H1 (cell line): Measurements from ENCODE around the gene AGAP3. TPM values are rescaled to one million over a fixed set of nuclear protein-coding genes. Genes with fewer than 3 reads are reported as not detected.

Experiments
- CTCF ChIA-PET: fragments of 300-600 bp; sonication (Branson Sonifier 250); formaldehyde crosslinking; loops from one replicate; lab custom pipeline; 2021; ENCODE audit not compliant: partially characterized antibody; lab: Charles Lee
- POLR2A ChIA-PET: fragments of 300-600 bp; sonication (Branson Sonifier 250); formaldehyde crosslinking; loops from one replicate; lab custom pipeline; 2021; ENCODE audit warnings: inconsistent platforms; ENCODE audit not compliant: partially characterized antibody; lab: Charles Lee
- DNase-seq, 2 experiments: peaks; one replicate each; pipeline versions ENCODE4 v3.0.0 to v3.0.0-alpha.2; 2010 to 2022; ENCODE audit warnings: low spot score in 2 of 2, low read depth in 1 of 2, mixed read lengths in 1 of 2
- FAIRE-seq: peaks from 2 replicates; lab custom pipeline; 2011; peaks lifted over from hg19 to GRCh38; lab: Jason Lieb, UNC
- H2AFZ ChIP-seq: 2 replicates; pipeline ENCODE4 v1.8.1; 2012; ENCODE audit warnings: low read length, inconsistent platforms
- H2AK5ac ChIP-seq: 2 replicates; pipeline ENCODE4 v1.6.1; 2013; ENCODE audit warnings: low read depth, low read length
- H2BK120ac ChIP-seq: replicated peaks from 2 replicates; pipeline ENCODE3; 2013; ENCODE audit warnings: low read depth, low read length, inconsistent platforms
- H2BK12ac ChIP-seq: 2 replicates; pipeline ENCODE4 v1.6.1; 2013; ENCODE audit warnings: low read depth, low read length
- H2BK15ac ChIP-seq: 2 replicates; pipeline ENCODE4 v1.6.1; 2013; ENCODE audit warnings: low read length
- H2BK20ac ChIP-seq: 2 replicates; pipeline ENCODE4 v1.6.1; 2013; ENCODE audit warnings: low read length
- H2BK5ac ChIP-seq: 2 replicates; pipeline ENCODE4 v1.6.1; 2013; ENCODE audit warnings: low read depth, low read length
- H3K14ac ChIP-seq: 2 replicates; pipeline ENCODE4 v1.6.1; 2013; ENCODE audit warnings: inconsistent platforms; ENCODE audit not compliant: insufficient read length
- H3K18ac ChIP-seq: 2 replicates; pipeline ENCODE4 v1.6.1; 2013; ENCODE audit warnings: low read length; ENCODE audit errors: extremely low read depth
- H3K23ac ChIP-seq: 2 replicates; pipeline ENCODE4 v1.6.1; 2013; ENCODE audit warnings: inconsistent platforms; ENCODE audit not compliant: insufficient read length
- H3K23me2 ChIP-seq: 2 replicates; pipeline ENCODE4 v1.6.1; 2013; ENCODE audit warnings: low read depth, low read length
- H3K27ac ChIP-seq: 2 replicates; pipeline ENCODE4 v1.6.1; 2011; ENCODE audit warnings: low read depth, low read length, inconsistent platforms
- H3K27me3 ChIP-seq, 4 experiments: replicated peaks in 1 of 4; 1 replicate in 1 of 4; 2 replicates in 3 of 4; pipeline versions ENCODE4 v1.6.1 to v1.8.1; 2011 to 2013; ENCODE audit warnings: low read length in 3 of 4, mild to moderate bottlenecking in 3 of 4, inconsistent platforms in 2 of 4, mixed read lengths in 2 of 4, moderate library complexity in 1 of 4; ENCODE audit not compliant: control insufficient read depth in 3 of 4, insufficient read depth in 3 of 4; ENCODE audit errors: extremely low read depth in 1 of 4
- H3K36me3 ChIP-seq, 4 experiments: 2 replicates each; pipeline versions ENCODE4 v1.6.1 to v1.8.1; 2011 to 2013; ENCODE audit warnings: mild to moderate bottlenecking in 4 of 4, low read length in 3 of 4, moderate library complexity in 2 of 4, control low read depth in 1 of 4, inconsistent platforms in 1 of 4; ENCODE audit not compliant: insufficient read depth in 4 of 4, control insufficient read depth in 2 of 4
- H3K4ac ChIP-seq: replicated peaks from 2 replicates; pipeline ENCODE3; 2013; ENCODE audit warnings: low read length, low read depth, mixed read lengths, inconsistent platforms; ENCODE audit not compliant: insufficient read length
- H3K4me1 ChIP-seq, 4 experiments: replicated peaks in 1 of 4; 1 replicate in 1 of 4; 2 replicates in 3 of 4; pipeline versions ENCODE4 v1.6.1 to v1.8.1; 2011 to 2013; ENCODE audit warnings: low read length in 3 of 4, inconsistent platforms in 2 of 4, mixed read lengths in 1 of 4; ENCODE audit not compliant: insufficient read depth in 4 of 4, control insufficient read depth in 3 of 4
- H3K4me2 ChIP-seq, 2 experiments: 2 replicates each; pipeline versions ENCODE4 v1.6.1 to v1.8.1; 2011 to 2013; ENCODE audit warnings: low read depth in 2 of 2, low read length in 2 of 2, control low read depth in 1 of 2, inconsistent platforms in 1 of 2, mild to moderate bottlenecking in 1 of 2; ENCODE audit not compliant: insufficient read depth in 1 of 2
- H3K4me3 ChIP-seq, 4 experiments: fragments of 200-600, 300-600 bp in 1 of 4; sonication (generic), shearing (Covaris generic), sonication (Bioruptor Twin) in 1 of 4; 2 replicates each; pipeline versions ENCODE4 v1.5.1 to v1.8.1; 2011 to 2016; ENCODE audit warnings: low read length in 4 of 4, low read depth in 3 of 4, control low read depth in 2 of 4, inconsistent platforms in 2 of 4, mild to moderate bottlenecking in 2 of 4, mixed read lengths in 1 of 4, moderate library complexity in 1 of 4; ENCODE audit not compliant: insufficient read depth in 2 of 4; ENCODE audit errors: extremely low read depth in 1 of 4
- H3K56ac ChIP-seq: replicated peaks from 2 replicates; pipeline ENCODE3; 2013; ENCODE audit warnings: low read depth, mild to moderate bottlenecking, mixed read lengths, low read length, inconsistent platforms; ENCODE audit not compliant: insufficient read length
- H3K79me1 ChIP-seq: 2 replicates; pipeline ENCODE4 v1.6.1; 2013; ENCODE audit warnings: low read depth, low read length, control low read depth
- H3K79me2 ChIP-seq, 2 experiments: 2 replicates each; pipeline versions ENCODE4 v1.6.1 to v1.8.1; 2012 to 2013; ENCODE audit warnings: low read length in 2 of 2, mild to moderate bottlenecking in 2 of 2, inconsistent platforms in 1 of 2; ENCODE audit not compliant: insufficient read depth in 2 of 2, control insufficient read depth in 1 of 2
- H3K9ac ChIP-seq, 4 experiments: replicated peaks in 1 of 4; 1 replicate in 1 of 4; 2 replicates in 3 of 4; pipeline versions ENCODE4 v1.6.1 to v1.8.1; 2011 to 2013; ENCODE audit warnings: low read depth in 3 of 4, low read length in 3 of 4, control low read depth in 2 of 4, mild to moderate bottlenecking in 2 of 4, moderate library complexity in 2 of 4, inconsistent platforms in 1 of 4; ENCODE audit errors: extremely low read depth in 1 of 4
- H3K9me3 ChIP-seq, 2 experiments: 2 replicates each; pipeline versions ENCODE4 v1.6.1 to v1.8.1; 2012 to 2013; ENCODE audit warnings: mild to moderate bottlenecking in 2 of 2, moderate library complexity in 2 of 2, control low read depth in 1 of 2, inconsistent platforms in 1 of 2, low read depth in 1 of 2, low read length in 1 of 2, mixed read lengths in 1 of 2; ENCODE audit not compliant: insufficient read depth in 2 of 2
- H4K20me1 ChIP-seq, 2 experiments: replicated peaks in 1 of 2; 2 replicates each; pipeline versions ENCODE3 to v1.8.1; 2011 to 2013; ENCODE audit warnings: inconsistent platforms in 2 of 2, low read length in 2 of 2, mild to moderate bottlenecking in 1 of 2; ENCODE audit not compliant: insufficient read depth in 2 of 2, control insufficient read depth in 1 of 2
- H4K5ac ChIP-seq: 2 replicates; pipeline ENCODE4 v1.6.1; 2013; ENCODE audit warnings: low read length, low read depth, mixed read lengths, inconsistent platforms; ENCODE audit not compliant: insufficient read length
- H4K8ac ChIP-seq: 2 replicates; pipeline ENCODE4 v1.8.0; 2013; ENCODE audit warnings: mild to moderate bottlenecking, moderate library complexity, low read length, inconsistent platforms; ENCODE audit not compliant: insufficient read depth; ENCODE audit errors: extremely low read depth
- H4K91ac ChIP-seq: replicated peaks from 2 replicates; pipeline ENCODE3; 2013; ENCODE audit warnings: low read length, mixed read lengths, inconsistent platforms; ENCODE audit not compliant: insufficient read length
- CBX8 ChIP-seq: fragments of 300-800, 300-1000 bp; sonication (generic); IDR thresholded peaks from 2 replicates; pipeline ENCODE4 v1.7.1; 2016; ENCODE audit warnings: low read depth, low read length, borderline replicate concordance
- CTCF ChIP-seq, 3 experiments: IDR thresholded peaks; 1 replicate in 2 of 3; 2 replicates in 1 of 3; pipeline versions ENCODE4 v1.5.1 to v1.6.1; 2011; ENCODE audit warnings: low read length in 3 of 3, mild to moderate bottlenecking in 3 of 3, inconsistent platforms in 2 of 3, low read depth in 1 of 3, moderate library complexity in 1 of 3; ENCODE audit not compliant: insufficient read depth in 1 of 3; ENCODE audit errors: control extremely low read depth in 1 of 3
- EP300 ChIP-seq, 2 experiments: IDR thresholded peaks; 1 replicate in 1 of 2; 2 replicates in 1 of 2; pipeline ENCODE4 v1.6.1; 2011 to 2012; ENCODE audit warnings: low read depth in 2 of 2, low read length in 2 of 2, mild to moderate bottlenecking in 2 of 2, borderline replicate concordance in 1 of 2, inconsistent platforms in 1 of 2, moderate library complexity in 1 of 2
- KDM4A ChIP-seq: IDR thresholded peaks from one replicate; pipeline ENCODE4 v1.7.1; 2012; ENCODE audit warnings: low read depth, mild to moderate bottlenecking, moderate library complexity, low read length, inconsistent platforms; ENCODE audit not compliant: severe bottlenecking
- SP1 ChIP-seq: IDR thresholded peaks from 2 replicates; pipeline ENCODE4 v1.6.1; 2011; ENCODE audit warnings: low read depth, low read length
- TAF1 ChIP-seq: IDR thresholded peaks from 2 replicates; pipeline ENCODE4 v1.6.1; 2011; ENCODE audit warnings: mild to moderate bottlenecking, low read depth, low read length
- TBP ChIP-seq: IDR thresholded peaks from 2 replicates; pipeline ENCODE4 v1.6.1; 2011; ENCODE audit warnings: low read depth, low read length, improper control_type of control experiment
- TCF12 ChIP-seq: IDR thresholded peaks from 2 replicates; pipeline ENCODE4 v1.6.1; 2011; ENCODE audit warnings: low read depth, mild to moderate bottlenecking, low read length
- YY1 ChIP-seq: IDR thresholded peaks from 2 replicates; pipeline ENCODE4 v1.6.1; 2011; ENCODE audit warnings: low read depth, mild to moderate bottlenecking, low read length
- WGBS, 2 experiments: shearing (Covaris generic) in 1 of 2; methylation state at CpG; one replicate each; pipeline versions ENCODE4 v1.1.6 to v1.1.7; 2013 to 2015; ENCODE audit warnings: low lambda C conversion rate in 2 of 2, mixed read lengths in 2 of 2, inconsistent platforms in 1 of 2, low coverage in 1 of 2, missing lambda C conversion rate in 1 of 2; ENCODE audit not compliant: insufficient replicate concordance in 2 of 2, insufficient coverage in 1 of 2, insufficient read length in 1 of 2; ENCODE audit errors: extremely low coverage in 1 of 2, missing lambda C conversion rate in 1 of 2; 5-methylcytosine and 5-hydroxymethylcytosine counted together
- polyA plus RNA-seq, 7 experiments: library from polyadenylated mRNA; depleted of rRNA in 3 of 7; stranded (reverse) in 5 of 7; unstranded in 2 of 7; fragments of >200 nt in 5 of 7; fragments of 200-250 nt in 2 of 7; gene quantifications; 1 replicate in 5 of 7; 2 replicates in 1 of 7; 4 replicates in 1 of 7; pipeline versions ENCODE4 v1.2.1 to v1.2.3, GENCODE V29; 2011 to 2013; ENCODE audit warnings: missing spikeins in 2 of 7, mixed read lengths in 2 of 7
- total RNA-seq: library from RNA; stranded (reverse); fragmentation: NEBNext Ultra II Directional; extraction: Animal tissue kit (Norgen Biotek cat#: 25700); gene quantifications from 2 replicates; pipeline ENCODE4 v1.2.1, GENCODE V29; 2021

AGAP3 gene
- total and polyA plus RNA-seq, 2 of the 8 experiments (the other 6 are each of a cell fraction or from before 2014, with no cell fraction given), result 66.4 to 120 TPM

DNA sequence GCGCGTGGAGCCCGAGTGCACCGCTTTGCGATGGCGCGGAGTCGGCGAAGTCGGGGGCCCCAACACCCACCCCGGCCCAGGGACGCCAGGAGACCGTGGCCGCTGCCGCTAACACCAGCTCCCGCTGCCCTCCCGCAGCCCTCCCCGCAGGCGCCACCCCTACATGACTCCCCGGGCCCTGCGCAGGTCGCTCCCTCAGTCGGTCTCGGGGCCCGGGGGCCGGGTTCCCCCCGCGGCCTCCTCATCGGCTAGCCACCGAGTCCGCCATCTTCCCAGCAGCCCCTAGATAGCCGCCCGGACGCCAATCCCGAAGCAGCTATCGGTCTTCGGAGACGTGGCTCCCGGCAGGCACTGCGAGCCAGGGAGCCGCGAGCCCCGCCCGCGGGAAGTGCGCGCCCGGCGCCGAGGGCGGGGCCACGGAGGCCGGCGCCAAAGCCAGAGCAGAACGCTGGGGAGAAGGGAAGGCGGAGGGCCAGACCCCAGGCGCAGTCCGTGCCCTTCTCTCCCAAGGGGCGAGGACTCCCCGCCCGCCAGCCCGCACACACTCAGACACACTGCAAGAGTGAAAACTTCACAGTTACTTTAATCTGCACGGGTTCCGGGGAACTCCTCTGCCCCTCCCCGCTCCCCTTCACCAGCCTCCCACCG, 5.6 kb upstream of the AGAP3 start, which contains the start of gene FASTK:
Gene FASTK, minus strand, starts transcription at position 288 of the 648 bp plus-strand sequence. Its CDS starts 43 bp downstream, at position 245.
- peak within 1 kb of the TSS; percentile 78 for H3K18ac ChIP-seq
- H2BK5ac ChIP-seq, result peak within 1 kb of the TSS; percentile 71; the same call in 1 of the 2 replicates
- peaks cover 22% of the 10 kb centered on the region for H3K23me2 ChIP-seq
- DNase-seq, result peak in 1 of 2 experiments; percentile 88
- 0 out of 2 replicates have a peak within 1 kb of the TSS, but pooled peaks have one; percentile 17 for H2BK12ac ChIP-seq
- no peak within 1 kb of the TSS for H2BK20ac ChIP-seq
- H3K4ac ChIP-seq, result peak within 1 kb of the TSS; percentile 88
- H3K56ac ChIP-seq, result peak within 1 kb of the TSS; percentile 73
- H3K4me3 ChIP-seq, result peak within 1 kb of the TSS; percentile 79 to 94 (median 88)
- H3K27ac ChIP-seq, result peak within 1 kb of the TSS; percentile 76
- H3K27me3 ChIP-seq, result peaks cover 0 to 7% (median 5%) of the 10 kb centered on the region in 4 experiments; a peak in 5 of 7 replicates
- peak within 1 kb of the TSS; percentile 92 for H4K91ac ChIP-seq
- ChIA-PET CTCF (interaction anchor here (1.0 to 6.0 kb wide), 4 partner anchors 23 to 63 kb away, joined by 3 to 23 read pairs (median 3); partner anchors contain the start of gene CDK5), POLR2A (interaction anchor here (0.8 to 2.5 kb wide), 10 partner anchors 13 to 83 kb away, joined by 3 to 17 read pairs (median 4); no protein-coding TSS in a partner anchor)
- H2BK15ac ChIP-seq, result peak within 1 kb of the TSS; percentile 97
- H3K14ac ChIP-seq, result no peak within 1 kb of the TSS
- no peaks in the 10 kb centered on the region for H3K9me3 ChIP-seq
- no peak within 1 kb of the TSS for H2AK5ac ChIP-seq
- H3K79me2 ChIP-seq, result peaks cover 0 to 10% of the 10 kb centered on the region in 2 experiments; a peak in 1 of 4 replicates
- peaks cover 3 to 43% (median 27%) of the 10 kb centered on the region in 4 experiments for H3K4me1 ChIP-seq
- peak within 1 kb of the TSS; percentile 59 for H2BK120ac ChIP-seq
- 2% methylated on average over 36 of the region's 66 CpGs; no CpG with 5 or more reads in 1 of the 2 experiments for WGBS, 2 experiments
- peaks cover 0 to 7% (median 5%) of the 10 kb centered on the region in 4 experiments; a peak in 7 of 8 replicates for H3K36me3 ChIP-seq
- FAIRE-seq, result no peak
- H4K20me1 ChIP-seq, result peaks cover 16 to 18% of the 10 kb centered on the region in 2 experiments
- no peak within 1 kb of the TSS for H3K23ac ChIP-seq
- peak within 1 kb of the TSS; percentile 86 for H4K5ac ChIP-seq
- peak within 1 kb of the TSS; percentile 95 to 100 for H3K4me2 ChIP-seq
- peak within 1 kb of the TSS; percentile 86 to 89 (median 88) for H3K9ac ChIP-seq
- H2AFZ ChIP-seq, result no peak within 1 kb of the TSS
- H4K8ac ChIP-seq, result peak within 1 kb of the TSS; percentile 93
- H3K79me1 ChIP-seq, result peaks cover 12% of the 10 kb centered on the region
- TF ChIP-seq SP1 (no peak; the same call in 1 of the 2 replicates), KDM4A (peak; percentile 58), EP300 (IDR thresholded peaks at IDR 0.05; ENCODE audit: borderline replicate concordance in 1 of 2, low read depth in 2 of 2, low read length in 2 of 2) (0 out of 3 replicates have a peak, but pooled peaks of 1 of the 2 experiments have one; percentile 42), CTCF (IDR thresholded peaks at IDR 0.05; ENCODE audit: control extremely low read depth in 1 of 3, insufficient read depth in 1 of 3, low read depth in 1 of 3, low read length in 3 of 3) (no peak; a peak in 1 of 4 replicates), TCF12 (no peak), CBX8 (no peak), TAF1 (peak; percentile 84), YY1 (peak; percentile 95), TBP (peak; percentile 62; the same call in 1 of the 2 replicates)
